ENCODE measurements around the gene FEZ2. TPM values are rescaled to one million over a fixed set of nuclear protein-coding genes. Genes with fewer than 3 reads are reported as not detected.

The FEZ2 gene
- total RNA-seq, 1 experiment from 2014 or later: 14.8 TPM

DNA sequence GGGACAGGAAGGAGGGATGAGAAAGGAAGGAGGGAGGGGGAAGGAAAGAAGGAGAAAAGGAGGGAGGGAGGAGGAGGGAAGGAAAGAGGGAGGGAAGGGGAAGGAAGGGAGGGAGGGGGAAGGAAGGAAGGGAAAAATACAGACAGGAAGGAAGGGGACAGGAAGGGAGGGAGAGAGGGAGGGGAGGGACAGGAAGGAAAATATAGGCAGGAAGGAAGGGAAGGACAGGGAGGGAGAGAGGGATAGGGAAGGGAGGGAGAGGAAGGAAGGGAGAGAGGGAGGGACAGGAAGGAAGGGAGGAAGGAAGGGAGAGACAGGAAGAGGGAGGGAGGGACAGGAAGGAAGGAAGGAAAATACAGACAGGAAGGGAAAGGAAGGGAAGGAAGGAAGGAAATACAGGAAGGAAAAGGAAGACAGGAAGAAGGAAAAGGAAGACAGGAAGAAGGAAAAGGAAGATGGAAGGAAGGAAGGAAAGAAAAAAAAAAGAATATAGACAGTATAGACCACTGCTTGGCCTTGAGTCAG lies 63.6 kb downstream of the FEZ2 start:
- ATAC-seq (no peak), DNase-seq (ENCODE audit: low read depth, low spot score) (no peak)
- Histone ChIP-seq H3K27ac (ENCODE audit: low read depth, low read length) (no peak overlapping the region), H3K27me3 (ENCODE audit: insufficient read depth, low read length) (no peaks in the 10 kb centered on the region), H3K4me2 (ENCODE audit: low read length) (no peak overlapping the region), H3K4me1 (ENCODE audit: control insufficient read depth in 1 of 2, insufficient read depth in 2 of 2, low read length in 2 of 2) (0 out of 4 replicates have a peak, but pooled peaks cover 0 to 2% of the 10 kb centered on the region in 2 experiments), H3K79me2 (ENCODE audit: insufficient read depth, low read length) (no peaks in the 10 kb centered on the region), H2AFZ (ENCODE audit: low read depth, low read length, poor library complexity, severe bottlenecking) (no peak overlapping the region), H3K9ac (ENCODE audit: low read length) (no peak overlapping the region), H3K36me3 (ENCODE audit: control insufficient read depth in 1 of 2, insufficient read depth in 2 of 2, low read length in 2 of 2) (no peaks in the 10 kb centered on the region), H4K20me1 (ENCODE audit: insufficient read depth) (no peaks in the 10 kb centered on the region), H3K4me3 (replicated peaks in 1 of 2; ENCODE audit: low read depth in 1 of 2, low read length in 2 of 2) (no peak overlapping the region), H3K9me3 (ENCODE audit: control insufficient read depth in 1 of 2, insufficient read depth in 1 of 2, low read depth in 1 of 2, low read length in 2 of 2) (no peaks in the 10 kb centered on the region), H3K9me2 (ENCODE audit: insufficient read depth) (no peaks in the 10 kb centered on the region)
- ChIA-PET RAD21 (ENCODE audit: low non-redundant PET in 1 of 2, low total read pairs in 2 of 2, uncharacterized antibody in 2 of 2, unreplicated experiment in 2 of 2) (no interaction called here), POLR2A (no interaction called here), CTCF (no interaction called here)
- BruUV-seq (replicated peaks): no TSS peak
- TF ChIP-seq JUND (IDR thresholded peaks at IDR 0.05) (no peak), TCF7L2 (IDR thresholded peaks at IDR 0.05; ENCODE audit: borderline replicate concordance, extremely low read depth, insufficient read depth, insufficient read length) (no peak), POLR2AphosphoS5 (IDR thresholded peaks at IDR 0.05; ENCODE audit: low read depth, low read length) (no peak), CBX3 (IDR thresholded peaks at IDR 0.05; ENCODE audit: low read depth) (no peak), SP1 (IDR thresholded peaks at IDR 0.05; ENCODE audit: low read depth) (no peak), EZH2phosphoT487 (IDR thresholded peaks at IDR 0.05; ENCODE audit: borderline replicate concordance) (no peak), SIN3A (IDR thresholded peaks at IDR 0.05; ENCODE audit: low read depth) (no peak), RAD21 (IDR thresholded peaks at IDR 0.05; ENCODE audit: low read depth) (no peak), POLR2A (IDR thresholded peaks at IDR 0.05; ENCODE audit: borderline replicate concordance, extremely low read depth, insufficient read depth, insufficient read length) (no peak), EZH2 (IDR thresholded peaks at IDR 0.05) (no peak), ZFX (IDR thresholded peaks at IDR 0.05) (no peak), SRF (IDR thresholded peaks at IDR 0.05; ENCODE audit: low read depth) (no peak), FOSL1 (IDR thresholded peaks at IDR 0.05; ENCODE audit: low read depth) (no peak), EGR1 (IDR thresholded peaks at IDR 0.05; ENCODE audit: low read depth) (no peak)
- TF ChIP-seq, protein P1, sequence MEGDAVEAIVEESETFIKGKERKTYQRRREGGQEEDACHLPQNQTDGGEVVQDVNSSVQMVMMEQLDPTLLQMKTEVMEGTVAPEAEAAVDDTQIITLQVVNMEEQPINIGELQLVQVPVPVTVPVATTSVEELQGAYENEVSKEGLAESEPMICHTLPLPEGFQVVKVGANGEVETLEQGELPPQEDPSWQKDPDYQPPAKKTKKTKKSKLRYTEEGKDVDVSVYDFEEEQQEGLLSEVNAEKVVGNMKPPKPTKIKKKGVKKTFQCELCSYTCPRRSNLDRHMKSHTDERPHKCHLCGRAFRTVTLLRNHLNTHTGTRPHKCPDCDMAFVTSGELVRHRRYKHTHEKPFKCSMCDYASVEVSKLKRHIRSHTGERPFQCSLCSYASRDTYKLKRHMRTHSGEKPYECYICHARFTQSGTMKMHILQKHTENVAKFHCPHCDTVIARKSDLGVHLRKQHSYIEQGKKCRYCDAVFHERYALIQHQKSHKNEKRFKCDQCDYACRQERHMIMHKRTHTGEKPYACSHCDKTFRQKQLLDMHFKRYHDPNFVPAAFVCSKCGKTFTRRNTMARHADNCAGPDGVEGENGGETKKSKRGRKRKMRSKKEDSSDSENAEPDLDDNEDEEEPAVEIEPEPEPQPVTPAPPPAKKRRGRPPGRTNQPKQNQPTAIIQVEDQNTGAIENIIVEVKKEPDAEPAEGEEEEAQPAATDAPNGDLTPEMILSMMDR (IDR thresholded peaks at IDR 0.05 in 2 of 3, conservative IDR thresholded peaks at IDR 0.05 in 1 of 3; ENCODE audit: borderline replicate concordance in 1 of 3, insufficient read depth in 1 of 3, low read depth in 2 of 3, low read length in 2 of 3): no peak
- TF ChIP-seq, protein P2, sequence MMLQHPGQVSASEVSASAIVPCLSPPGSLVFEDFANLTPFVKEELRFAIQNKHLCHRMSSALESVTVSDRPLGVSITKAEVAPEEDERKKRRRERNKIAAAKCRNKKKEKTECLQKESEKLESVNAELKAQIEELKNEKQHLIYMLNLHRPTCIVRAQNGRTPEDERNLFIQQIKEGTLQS (IDR thresholded peaks at IDR 0.05): no peak
- TF ChIP-seq, protein P3, sequence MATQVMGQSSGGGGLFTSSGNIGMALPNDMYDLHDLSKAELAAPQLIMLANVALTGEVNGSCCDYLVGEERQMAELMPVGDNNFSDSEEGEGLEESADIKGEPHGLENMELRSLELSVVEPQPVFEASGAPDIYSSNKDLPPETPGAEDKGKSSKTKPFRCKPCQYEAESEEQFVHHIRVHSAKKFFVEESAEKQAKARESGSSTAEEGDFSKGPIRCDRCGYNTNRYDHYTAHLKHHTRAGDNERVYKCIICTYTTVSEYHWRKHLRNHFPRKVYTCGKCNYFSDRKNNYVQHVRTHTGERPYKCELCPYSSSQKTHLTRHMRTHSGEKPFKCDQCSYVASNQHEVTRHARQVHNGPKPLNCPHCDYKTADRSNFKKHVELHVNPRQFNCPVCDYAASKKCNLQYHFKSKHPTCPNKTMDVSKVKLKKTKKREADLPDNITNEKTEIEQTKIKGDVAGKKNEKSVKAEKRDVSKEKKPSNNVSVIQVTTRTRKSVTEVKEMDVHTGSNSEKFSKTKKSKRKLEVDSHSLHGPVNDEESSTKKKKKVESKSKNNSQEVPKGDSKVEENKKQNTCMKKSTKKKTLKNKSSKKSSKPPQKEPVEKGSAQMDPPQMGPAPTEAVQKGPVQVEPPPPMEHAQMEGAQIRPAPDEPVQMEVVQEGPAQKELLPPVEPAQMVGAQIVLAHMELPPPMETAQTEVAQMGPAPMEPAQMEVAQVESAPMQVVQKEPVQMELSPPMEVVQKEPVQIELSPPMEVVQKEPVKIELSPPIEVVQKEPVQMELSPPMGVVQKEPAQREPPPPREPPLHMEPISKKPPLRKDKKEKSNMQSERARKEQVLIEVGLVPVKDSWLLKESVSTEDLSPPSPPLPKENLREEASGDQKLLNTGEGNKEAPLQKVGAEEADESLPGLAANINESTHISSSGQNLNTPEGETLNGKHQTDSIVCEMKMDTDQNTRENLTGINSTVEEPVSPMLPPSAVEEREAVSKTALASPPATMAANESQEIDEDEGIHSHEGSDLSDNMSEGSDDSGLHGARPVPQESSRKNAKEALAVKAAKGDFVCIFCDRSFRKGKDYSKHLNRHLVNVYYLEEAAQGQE (IDR thresholded peaks at IDR 0.05; ENCODE audit: low read depth): no peak
- TF ChIP-seq, protein P4, sequence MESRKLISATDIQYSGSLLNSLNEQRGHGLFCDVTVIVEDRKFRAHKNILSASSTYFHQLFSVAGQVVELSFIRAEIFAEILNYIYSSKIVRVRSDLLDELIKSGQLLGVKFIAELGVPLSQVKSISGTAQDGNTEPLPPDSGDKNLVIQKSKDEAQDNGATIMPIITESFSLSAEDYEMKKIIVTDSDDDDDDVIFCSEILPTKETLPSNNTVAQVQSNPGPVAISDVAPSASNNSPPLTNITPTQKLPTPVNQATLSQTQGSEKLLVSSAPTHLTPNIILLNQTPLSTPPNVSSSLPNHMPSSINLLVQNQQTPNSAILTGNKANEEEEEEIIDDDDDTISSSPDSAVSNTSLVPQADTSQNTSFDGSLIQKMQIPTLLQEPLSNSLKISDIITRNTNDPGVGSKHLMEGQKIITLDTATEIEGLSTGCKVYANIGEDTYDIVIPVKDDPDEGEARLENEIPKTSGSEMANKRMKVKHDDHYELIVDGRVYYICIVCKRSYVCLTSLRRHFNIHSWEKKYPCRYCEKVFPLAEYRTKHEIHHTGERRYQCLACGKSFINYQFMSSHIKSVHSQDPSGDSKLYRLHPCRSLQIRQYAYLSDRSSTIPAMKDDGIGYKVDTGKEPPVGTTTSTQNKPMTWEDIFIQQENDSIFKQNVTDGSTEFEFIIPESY (IDR thresholded peaks at IDR 0.05; ENCODE audit: extremely low read depth, insufficient replicate concordance, low read length): no peak
- intact Hi-C loops (cut with micrococcal nuclease): no loop called here
